WTC11 (cell line): ENCODE data around the gene FXYD5.

Experiments
- NR2C2 ChIP-seq: sonication (generic); formaldehyde crosslinking; IDR thresholded peaks from 2 replicates; pipeline ENCODE4 v1.8.0; 2022; ENCODE audit warnings: mild to moderate bottlenecking, missing genetic modification reagents
- TF ChIP-seq, protein P1 (sequence below): fragments of 200-600 bp; IDR thresholded peaks from 2 replicates; pipeline ENCODE4 v1.8.0; 2022; ENCODE audit warnings: antibody characterized with exemption

DNA sequence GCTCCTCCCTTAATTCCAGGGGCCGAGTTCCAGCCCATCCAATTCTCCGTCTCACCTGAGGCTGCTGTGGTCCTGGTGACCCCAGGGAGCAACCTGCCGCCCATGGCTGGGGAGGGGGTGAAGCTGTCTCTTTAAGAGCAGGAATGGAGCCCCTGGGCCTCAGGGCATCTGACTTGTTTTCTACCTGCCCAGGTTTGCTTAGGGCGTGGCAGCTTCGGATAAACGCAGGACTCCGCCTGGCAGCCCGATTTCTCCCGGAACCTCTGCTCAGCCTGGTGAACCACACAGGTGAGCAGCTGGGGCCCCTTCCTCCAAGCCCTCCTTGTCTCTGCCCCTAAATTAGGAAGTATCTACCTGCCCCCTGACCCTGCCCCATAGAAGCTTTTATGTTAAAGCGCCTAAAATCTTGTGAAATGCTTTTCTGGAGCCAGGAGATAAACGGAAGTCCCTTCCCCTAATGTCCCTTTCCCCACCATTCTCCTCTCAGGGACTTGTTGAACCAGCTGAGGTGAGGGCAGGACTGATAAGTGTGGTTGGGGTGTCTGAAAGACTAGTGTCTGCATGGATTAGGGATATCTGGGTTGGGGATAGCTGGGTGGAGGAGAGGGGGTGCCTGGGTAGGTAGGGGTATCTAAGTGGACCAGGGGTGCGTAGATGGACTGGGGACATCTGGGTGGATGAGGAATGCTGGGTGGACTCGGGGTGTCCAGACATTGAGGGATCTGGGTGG, 38.3 kb upstream of the FXYD5 start:
- no peak for TF ChIP-seq NR2C2 (CRISPR knock-in tag)
- TF ChIP-seq, protein P1, sequence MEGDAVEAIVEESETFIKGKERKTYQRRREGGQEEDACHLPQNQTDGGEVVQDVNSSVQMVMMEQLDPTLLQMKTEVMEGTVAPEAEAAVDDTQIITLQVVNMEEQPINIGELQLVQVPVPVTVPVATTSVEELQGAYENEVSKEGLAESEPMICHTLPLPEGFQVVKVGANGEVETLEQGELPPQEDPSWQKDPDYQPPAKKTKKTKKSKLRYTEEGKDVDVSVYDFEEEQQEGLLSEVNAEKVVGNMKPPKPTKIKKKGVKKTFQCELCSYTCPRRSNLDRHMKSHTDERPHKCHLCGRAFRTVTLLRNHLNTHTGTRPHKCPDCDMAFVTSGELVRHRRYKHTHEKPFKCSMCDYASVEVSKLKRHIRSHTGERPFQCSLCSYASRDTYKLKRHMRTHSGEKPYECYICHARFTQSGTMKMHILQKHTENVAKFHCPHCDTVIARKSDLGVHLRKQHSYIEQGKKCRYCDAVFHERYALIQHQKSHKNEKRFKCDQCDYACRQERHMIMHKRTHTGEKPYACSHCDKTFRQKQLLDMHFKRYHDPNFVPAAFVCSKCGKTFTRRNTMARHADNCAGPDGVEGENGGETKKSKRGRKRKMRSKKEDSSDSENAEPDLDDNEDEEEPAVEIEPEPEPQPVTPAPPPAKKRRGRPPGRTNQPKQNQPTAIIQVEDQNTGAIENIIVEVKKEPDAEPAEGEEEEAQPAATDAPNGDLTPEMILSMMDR, result no peak
